Glutamatergic neuron (in vitro differentiated cells): ENCODE data around the gene CCDC85C. TPM values are rescaled to one million over a fixed set of nuclear protein-coding genes. Genes with fewer than 3 reads are reported as not detected.

Experiments used
- DNase-seq: peaks from one replicate; pipeline ENCODE4 v3.0.0; 2022
- H3K27ac Mint-ChIP-seq: one replicate; pipeline ENCODE4 v1.8.0; 2020; ENCODE audit warnings: mild to moderate bottlenecking, mixed read lengths, inconsistent platforms; ENCODE audit not compliant: unreplicated experiment
- H3K27me3 Mint-ChIP-seq: one replicate; pipeline ENCODE4 v1.8.0; 2020; ENCODE audit warnings: mild to moderate bottlenecking, moderate library complexity, mixed read lengths, inconsistent platforms; ENCODE audit not compliant: unreplicated experiment
- H3K36me3 Mint-ChIP-seq: one replicate; pipeline ENCODE4 v1.8.0; 2020; ENCODE audit warnings: mild to moderate bottlenecking, mixed read lengths, inconsistent platforms; ENCODE audit not compliant: unreplicated experiment
- H3K4me1 Mint-ChIP-seq: one replicate; pipeline ENCODE4 v1.8.0; 2020; ENCODE audit warnings: mild to moderate bottlenecking, low read depth, mixed read lengths, inconsistent platforms; ENCODE audit not compliant: unreplicated experiment
- H3K4me3 Mint-ChIP-seq: one replicate; pipeline ENCODE4 v1.8.0; 2020; ENCODE audit warnings: mild to moderate bottlenecking, mixed read lengths, inconsistent platforms; ENCODE audit not compliant: unreplicated experiment
- H3K9me3 Mint-ChIP-seq: one replicate; pipeline ENCODE4 v1.8.0; 2020; ENCODE audit warnings: mild to moderate bottlenecking, moderate library complexity, mixed read lengths, inconsistent platforms; ENCODE audit not compliant: unreplicated experiment
- CTCF ChIP-seq: fragments of 200-600 bp; sonication (generic); IDR thresholded peaks from one replicate; pipeline ENCODE4 v1.5.0; 2021; ENCODE audit not compliant: partially characterized antibody, unreplicated experiment
- total RNA-seq: library from RNA; stranded (reverse); fragmentation: NEBNext Ultra II Directional; extraction: Animal tissue kit (Norgen Biotek cat#: 25700); gene quantifications from one replicate; pipeline ENCODE4 v1.2.1, GENCODE V29; 2021; ENCODE audit not compliant: unreplicated experiment

Gene CCDC85C
- total RNA-seq, 1 donor from 2014 or later: 32.3 TPM

- Mint-ChIP-seq H3K27ac (no peak overlapping the region), H3K9me3 (peaks cover 2% of the 10 kb centered on the region), H3K4me3 (no peak overlapping the region), H3K27me3 (no peaks in the 10 kb centered on the region), H3K36me3 (no peaks in the 10 kb centered on the region), H3K4me1 (no peaks in the 10 kb centered on the region)
- TF ChIP-seq CTCF: no peak
- DNase-seq: no peak
Measured at GRCh38 chr14:99451234-99451633, 152.8 kb downstream of the CCDC85C start.

GRCh38 chr14:99450266-99450665, 153.7 kb downstream of the CCDC85C start:
- TF ChIP-seq CTCF: no peak
- no peaks in the 10 kb centered on the region for H3K4me1 Mint-ChIP-seq
- H3K4me3 Mint-ChIP-seq: no peak overlapping the region
- H3K9me3 Mint-ChIP-seq: peaks cover 2% of the 10 kb centered on the region
- H3K27ac Mint-ChIP-seq: no peak overlapping the region
- no peaks in the 10 kb centered on the region for H3K27me3 Mint-ChIP-seq
- no peak for DNase-seq
- H3K36me3 Mint-ChIP-seq: no peaks in the 10 kb centered on the region

Other genes with a start within 250 kb of the CCDC85C start
- gene SETD3, start 123.3 kb downstream of the CCDC85C start, total RNA-seq: 46.2 TPM
- 47.2 TPM for gene CCNK, start 122.8 kb downstream of the CCDC85C start, total RNA-seq
- 0.47 TPM for gene HHIPL1, start 40.9 kb upstream of the CCDC85C start, total RNA-seq
- 2.1 TPM for gene CYP46A1, start 80.1 kb upstream of the CCDC85C start, total RNA-seq
- 73.6 TPM for gene EML1, start 189.2 kb upstream of the CCDC85C start, total RNA-seq